HepG2 (cell line): ENCODE data around the gene LRRC8C. TPM values are rescaled to one million over a fixed set of nuclear protein-coding genes. Genes with fewer than 3 reads are reported as not detected.

ENCODE experiments used
- BRCA1 ChIP-seq: sonication (generic); formaldehyde crosslinking; IDR thresholded peaks from 2 replicates; pipeline ENCODE4 v1.4.0; 2020; ENCODE audit warnings: missing genetic modification reagents
- HMGA1 ChIP-seq: sonication (generic); formaldehyde crosslinking; conservative IDR thresholded peaks from 2 replicates; pipeline ENCODE4 v1.4.0; 2020; ENCODE audit warnings: missing genetic modification reagents
- HNF4G ChIP-seq, 2 experiments: sonication (generic) in 1 of 2; formaldehyde crosslinking in 1 of 2; IDR thresholded peaks; 2 replicates each; pipeline versions ENCODE4 v1.4.0 to v1.6.1; 2011 to 2020; ENCODE audit warnings: borderline replicate concordance in 2 of 2, low read depth in 2 of 2, mild to moderate bottlenecking in 2 of 2, low read length in 1 of 2, missing genetic modification reagents in 1 of 2, moderate library complexity in 1 of 2
- HOXA3 ChIP-seq: sonication (generic); formaldehyde crosslinking; IDR thresholded peaks from 2 replicates; pipeline ENCODE4 v1.5.0; 2020; ENCODE audit warnings: missing genetic modification reagents
- LRRFIP1 ChIP-seq: sonication (generic); formaldehyde crosslinking; conservative IDR thresholded peaks from 2 replicates; pipeline ENCODE4 v1.4.0; 2020; ENCODE audit warnings: missing genetic modification reagents
- MIXL1 ChIP-seq: IDR thresholded peaks from 2 replicates; pipeline ENCODE4 v1.6.1; 2016
- NAIF1 ChIP-seq: sonication (generic); formaldehyde crosslinking; IDR thresholded peaks from 2 replicates; pipeline ENCODE4 v1.5.0; 2020; ENCODE audit warnings: mild to moderate bottlenecking, missing genetic modification reagents, borderline replicate concordance
- NFKBIZ ChIP-seq: IDR thresholded peaks from 2 replicates; pipeline ENCODE4 v1.6.1; 2018; ENCODE audit warnings: missing genetic modification reagents, missing compliant biosample characterization
- NPAS2 ChIP-seq: sonication (generic); formaldehyde crosslinking; IDR thresholded peaks from 2 replicates; pipeline ENCODE4 v1.8.0; 2022; ENCODE audit warnings: mild to moderate bottlenecking, missing genetic modification reagents, borderline replicate concordance
- NR2F2 ChIP-seq: IDR thresholded peaks from 2 replicates; pipeline ENCODE4 v1.6.1; 2012; ENCODE audit warnings: low read depth, inconsistent platforms, borderline replicate concordance
- SAP130 ChIP-seq: IDR thresholded peaks from 2 replicates; pipeline ENCODE4 v1.6.1; 2016; ENCODE audit warnings: low read depth
- SSRP1 ChIP-seq: IDR thresholded peaks from 2 replicates; pipeline ENCODE4 v1.6.1; 2016; ENCODE audit warnings: control low read depth
- XRCC5 ChIP-seq: fragments of 200-400 bp; formaldehyde crosslinking; optimal IDR thresholded peaks from 2 replicates; pipeline ENCODE3; 2017; ENCODE audit warnings: mild to moderate bottlenecking, low read length
- ZC3H13 ChIP-seq: sonication (generic); formaldehyde crosslinking; IDR thresholded peaks from 2 replicates; pipeline ENCODE4 v1.8.1; 2023; ENCODE audit warnings: mild to moderate bottlenecking, missing genetic modification reagents, moderate library complexity
- ZMYM2 ChIP-seq: sonication (generic); formaldehyde crosslinking; IDR thresholded peaks from 2 replicates; pipeline ENCODE4 v1.8.0; 2022; ENCODE audit warnings: mild to moderate bottlenecking, missing genetic modification reagents
- ZNF121 ChIP-seq: sonication (generic); formaldehyde crosslinking; IDR thresholded peaks from 2 replicates; pipeline ENCODE4 v1.5.0; 2020; ENCODE audit warnings: mild to moderate bottlenecking, missing genetic modification reagents
- ZNF274 ChIP-seq: sonication (generic); formaldehyde crosslinking; IDR thresholded peaks from 2 replicates; pipeline ENCODE4 v1.5.1; 2020; ENCODE audit warnings: mild to moderate bottlenecking, missing genetic modification reagents
- ZNF512B ChIP-seq: sonication (generic); formaldehyde crosslinking; IDR thresholded peaks from 2 replicates; pipeline ENCODE4 v1.5.1; 2020; ENCODE audit warnings: missing genetic modification reagents, mild to moderate bottlenecking, borderline replicate concordance
- ZNF530 ChIP-seq: sonication (generic); formaldehyde crosslinking; IDR thresholded peaks from 2 replicates; pipeline ENCODE4 v1.5.0; 2020; ENCODE audit warnings: low read depth, mild to moderate bottlenecking, missing genetic modification reagents
- ZNF776 ChIP-seq: sonication (generic); formaldehyde crosslinking; IDR thresholded peaks from 2 replicates; pipeline ENCODE4 v1.4.0; 2020; ENCODE audit warnings: mild to moderate bottlenecking, missing genetic modification reagents
- polyA plus RNA-seq, 8 experiments: library from polyadenylated mRNA; depleted of rRNA in 3 of 8; stranded (reverse) in 7 of 8; unstranded in 1 of 8; fragments of >200 nt; fragmentation: Illumina TruSeq in 4 of 8; extraction: Trizol in 4 of 8; gene quantifications; 2 replicates each; pipeline versions ENCODE4 v1.2.1 to v1.2.3, GENCODE V29; 2011 to 2016; ENCODE audit warnings: low read depth in 4 of 8, missing spikeins in 1 of 8, mixed read lengths in 1 of 8; ENCODE audit not compliant: insufficient read depth in 1 of 8
- total RNA-seq, 5 experiments: library from RNA; depleted of rRNA; stranded (reverse); fragments of >200 nt; fragmentation: Illumina TruSeq; extraction: Trizol; gene quantifications; 2 replicates each; pipeline ENCODE4 v1.2.3, GENCODE V29; 2016; ENCODE audit warnings: low read depth in 1 of 5
- TF ChIP-seq, protein P1 (sequence below): IDR thresholded peaks from 2 replicates; pipeline ENCODE4 v1.4.0; 2020; ENCODE audit warnings: mild to moderate bottlenecking, missing genetic modification reagents
- TF ChIP-seq, protein P2 (sequence below), 2 experiments: fragments of 450-650 bp in 1 of 2; sonication (generic) in 1 of 2; formaldehyde crosslinking; IDR thresholded peaks; 2 replicates each; pipeline versions ENCODE4 v1.5.0 to v1.8.0; 2020 to 2022; ENCODE audit warnings: mild to moderate bottlenecking in 1 of 2, missing genetic modification reagents in 1 of 2

LRRC8C gene
- total and polyA plus RNA-seq, 2 of the 13 experiments (the other 11 are each of a cell fraction or from before 2014, with no cell fraction given): 0.22 to 0.32 TPM

DNA sequence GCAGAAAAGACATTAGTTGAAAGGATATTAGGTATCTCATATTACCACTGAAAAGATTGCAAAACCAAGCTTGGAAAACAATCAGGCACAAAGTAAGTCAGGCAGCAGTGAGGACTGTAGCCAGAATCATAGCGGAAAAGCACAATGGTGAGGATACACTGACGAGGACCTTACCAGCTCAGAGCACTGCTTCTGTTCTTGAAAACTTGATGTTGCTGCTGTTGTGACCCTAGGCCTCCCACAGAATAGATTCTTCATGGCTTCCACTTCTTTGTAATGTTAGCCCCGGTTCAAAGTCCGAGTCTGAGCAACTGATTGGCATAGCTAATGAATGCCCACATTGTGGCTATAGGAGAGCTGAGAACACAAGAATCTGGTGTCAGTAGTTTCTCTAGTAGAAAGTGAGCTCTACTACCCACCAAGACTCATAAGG, 45.2 kb upstream of the LRRC8C start (continued):
- TF ChIP-seq ZNF776 (CRISPR knock-in tag) (no peak), NFKBIZ (CRISPR knock-in tag) (0 out of 2 replicates have a peak, but pooled peaks have one; percentile 59), ZNF512B (CRISPR knock-in tag) (no peak), LRRFIP1 (no peak), NAIF1 (no peak), HMGA1 (no peak), ZNF121 (CRISPR knock-in tag) (no peak), MIXL1 (CRISPR knock-in tag) (peak; percentile 40; the same call in 1 of the 2 replicates), HNF4G (IDR thresholded peaks at IDR 0.05; ENCODE audit: borderline replicate concordance, low read depth, low read length) (peak; percentile 73), HNF4G (CRISPR knock-in tag; IDR thresholded peaks at IDR 0.05; ENCODE audit: borderline replicate concordance, low read depth) (no peak), SSRP1 (CRISPR knock-in tag) (no peak), SAP130 (CRISPR knock-in tag) (peak; percentile 47), ZMYM2 (CRISPR knock-in tag) (no peak), ZC3H13 (CRISPR knock-in tag) (no peak), HOXA3 (CRISPR knock-in tag) (0 out of 2 replicates have a peak, but pooled peaks have one; percentile 30), ZNF274 (CRISPR knock-in tag) (no peak), ZNF530 (CRISPR knock-in tag) (no peak), BRCA1 (CRISPR knock-in tag) (no peak), NPAS2 (CRISPR knock-in tag) (no peak), XRCC5 (peak; percentile 48), NR2F2 (no peak)
- TF ChIP-seq, protein P1, sequence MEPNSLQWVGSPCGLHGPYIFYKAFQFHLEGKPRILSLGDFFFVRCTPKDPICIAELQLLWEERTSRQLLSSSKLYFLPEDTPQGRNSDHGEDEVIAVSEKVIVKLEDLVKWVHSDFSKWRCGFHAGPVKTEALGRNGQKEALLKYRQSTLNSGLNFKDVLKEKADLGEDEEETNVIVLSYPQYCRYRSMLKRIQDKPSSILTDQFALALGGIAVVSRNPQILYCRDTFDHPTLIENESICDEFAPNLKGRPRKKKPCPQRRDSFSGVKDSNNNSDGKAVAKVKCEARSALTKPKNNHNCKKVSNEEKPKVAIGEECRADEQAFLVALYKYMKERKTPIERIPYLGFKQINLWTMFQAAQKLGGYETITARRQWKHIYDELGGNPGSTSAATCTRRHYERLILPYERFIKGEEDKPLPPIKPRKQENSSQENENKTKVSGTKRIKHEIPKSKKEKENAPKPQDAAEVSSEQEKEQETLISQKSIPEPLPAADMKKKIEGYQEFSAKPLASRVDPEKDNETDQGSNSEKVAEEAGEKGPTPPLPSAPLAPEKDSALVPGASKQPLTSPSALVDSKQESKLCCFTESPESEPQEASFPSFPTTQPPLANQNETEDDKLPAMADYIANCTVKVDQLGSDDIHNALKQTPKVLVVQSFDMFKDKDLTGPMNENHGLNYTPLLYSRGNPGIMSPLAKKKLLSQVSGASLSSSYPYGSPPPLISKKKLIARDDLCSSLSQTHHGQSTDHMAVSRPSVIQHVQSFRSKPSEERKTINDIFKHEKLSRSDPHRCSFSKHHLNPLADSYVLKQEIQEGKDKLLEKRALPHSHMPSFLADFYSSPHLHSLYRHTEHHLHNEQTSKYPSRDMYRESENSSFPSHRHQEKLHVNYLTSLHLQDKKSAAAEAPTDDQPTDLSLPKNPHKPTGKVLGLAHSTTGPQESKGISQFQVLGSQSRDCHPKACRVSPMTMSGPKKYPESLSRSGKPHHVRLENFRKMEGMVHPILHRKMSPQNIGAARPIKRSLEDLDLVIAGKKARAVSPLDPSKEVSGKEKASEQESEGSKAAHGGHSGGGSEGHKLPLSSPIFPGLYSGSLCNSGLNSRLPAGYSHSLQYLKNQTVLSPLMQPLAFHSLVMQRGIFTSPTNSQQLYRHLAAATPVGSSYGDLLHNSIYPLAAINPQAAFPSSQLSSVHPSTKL (CRISPR knock-in tag): peak; percentile 92
- TF ChIP-seq, protein P2, sequence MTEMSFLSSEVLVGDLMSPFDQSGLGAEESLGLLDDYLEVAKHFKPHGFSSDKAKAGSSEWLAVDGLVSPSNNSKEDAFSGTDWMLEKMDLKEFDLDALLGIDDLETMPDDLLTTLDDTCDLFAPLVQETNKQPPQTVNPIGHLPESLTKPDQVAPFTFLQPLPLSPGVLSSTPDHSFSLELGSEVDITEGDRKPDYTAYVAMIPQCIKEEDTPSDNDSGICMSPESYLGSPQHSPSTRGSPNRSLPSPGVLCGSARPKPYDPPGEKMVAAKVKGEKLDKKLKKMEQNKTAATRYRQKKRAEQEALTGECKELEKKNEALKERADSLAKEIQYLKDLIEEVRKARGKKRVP (CRISPR knock-in tag; IDR thresholded peaks at IDR 0.05): peak in 1 of 2 experiments; percentile 33; a peak in 1 of 4 replicates
